GM19463 (cell line): ENCODE results near the gene PRDM16.

Experiments
- ATAC-seq: cut with Tn5 transposase; IDR thresholded peaks from one replicate; pipeline ENCODE4 v1.9.1; 2021; ENCODE audit warnings: mild to moderate bottlenecking, moderate library complexity; ENCODE audit not compliant: unreplicated experiment

PRDM16 gene

GRCh38 chr1:3452866-3453175 lies 383.8 kb downstream of the PRDM16 start:
- no peak for ATAC-seq

GRCh38 chr1:3453203-3453761 lies 384.3 kb downstream of the PRDM16 start:
- no peak for ATAC-seq

DNA sequence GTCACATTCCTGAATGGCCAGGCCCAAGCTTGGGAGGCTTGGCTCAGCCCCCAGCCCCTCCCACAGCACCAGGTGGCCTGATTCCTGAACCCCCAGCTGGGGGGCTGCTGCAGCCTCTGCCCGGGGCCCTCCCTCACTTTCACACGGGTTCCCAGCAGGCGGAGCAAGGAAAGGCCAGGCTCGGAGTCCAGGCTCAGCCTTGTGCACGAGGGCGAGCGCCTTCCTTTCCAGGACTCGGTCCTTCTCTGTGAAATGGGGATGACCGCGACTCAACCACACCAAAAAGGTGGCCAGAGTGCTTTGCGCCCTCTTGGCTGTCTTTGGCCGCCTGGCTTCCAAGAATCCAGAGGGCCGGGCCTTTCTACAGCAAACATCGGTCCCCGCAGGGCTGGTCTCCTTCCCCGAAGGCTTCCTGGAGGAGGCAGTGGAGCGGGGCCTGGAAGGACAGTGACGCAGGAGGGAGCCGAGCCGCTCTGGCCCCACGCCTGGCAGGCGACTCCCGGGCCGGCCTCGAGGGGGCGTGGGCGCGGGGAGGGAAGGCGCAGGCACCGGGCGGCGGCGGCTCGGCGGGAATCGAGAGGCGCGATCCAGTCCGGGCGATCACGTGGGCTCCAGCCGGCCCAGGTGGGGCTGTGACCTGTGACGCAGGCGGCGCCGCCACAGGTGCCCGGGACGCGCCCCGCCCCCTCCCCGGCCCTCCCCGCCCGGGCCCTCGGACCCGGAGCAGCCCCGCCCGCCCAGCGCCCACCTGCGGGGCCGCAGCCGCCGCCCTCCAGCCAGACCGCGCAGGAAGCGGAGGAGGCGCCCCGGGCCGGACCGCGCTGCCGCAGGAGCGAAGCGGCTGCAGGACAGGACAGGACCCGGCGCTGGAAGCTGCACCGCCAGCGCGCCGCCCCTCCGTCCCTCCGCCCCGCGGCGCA lies 385.1 kb downstream of the PRDM16 start, which contains the start of gene ARHGEF16:
Gene ARHGEF16 (plus strand): TSS at position 775 of the 920 bp plus-strand sequence. CDS start 8,420 bp downstream, outside the sequence.
- no peak for ATAC-seq

- no peak for ATAC-seq
Observed at GRCh38 chr1:3454811-3455618, 386.0 kb downstream of the PRDM16 start.

GRCh38 chr1:3455670-3456448 lies 386.9 kb downstream of the PRDM16 start:
- ATAC-seq = no peak

DNA sequence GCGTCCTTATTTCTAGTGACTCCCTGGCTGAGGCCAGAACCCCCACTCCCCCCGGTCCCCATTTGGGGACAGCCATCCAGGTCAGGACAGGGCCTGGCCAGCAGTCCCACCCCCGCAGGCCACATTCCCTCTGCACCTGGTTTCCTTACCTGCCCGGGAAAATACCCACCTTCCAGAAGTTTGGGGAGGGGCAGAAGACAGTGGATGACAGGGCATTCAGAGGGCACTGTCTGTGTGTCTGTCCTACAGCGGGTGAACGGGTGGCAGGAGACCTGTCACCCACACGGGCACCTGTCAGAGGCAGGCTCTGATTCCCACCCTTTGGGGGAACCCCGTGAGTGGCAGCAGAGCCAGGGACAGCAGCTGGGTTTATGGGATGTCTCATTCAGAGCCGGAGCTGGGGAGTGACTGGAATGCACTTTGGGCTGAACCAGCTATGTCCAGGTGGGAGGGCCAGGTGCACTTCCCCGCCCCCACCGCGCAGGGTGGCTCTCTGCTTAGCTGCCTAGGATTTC lies 387.5 kb downstream of the PRDM16 start:
- ATAC-seq = no peak

GRCh38 chr1:3456964-3457909 lies 388.2 kb downstream of the PRDM16 start:
- ATAC-seq = no peak

DNA sequence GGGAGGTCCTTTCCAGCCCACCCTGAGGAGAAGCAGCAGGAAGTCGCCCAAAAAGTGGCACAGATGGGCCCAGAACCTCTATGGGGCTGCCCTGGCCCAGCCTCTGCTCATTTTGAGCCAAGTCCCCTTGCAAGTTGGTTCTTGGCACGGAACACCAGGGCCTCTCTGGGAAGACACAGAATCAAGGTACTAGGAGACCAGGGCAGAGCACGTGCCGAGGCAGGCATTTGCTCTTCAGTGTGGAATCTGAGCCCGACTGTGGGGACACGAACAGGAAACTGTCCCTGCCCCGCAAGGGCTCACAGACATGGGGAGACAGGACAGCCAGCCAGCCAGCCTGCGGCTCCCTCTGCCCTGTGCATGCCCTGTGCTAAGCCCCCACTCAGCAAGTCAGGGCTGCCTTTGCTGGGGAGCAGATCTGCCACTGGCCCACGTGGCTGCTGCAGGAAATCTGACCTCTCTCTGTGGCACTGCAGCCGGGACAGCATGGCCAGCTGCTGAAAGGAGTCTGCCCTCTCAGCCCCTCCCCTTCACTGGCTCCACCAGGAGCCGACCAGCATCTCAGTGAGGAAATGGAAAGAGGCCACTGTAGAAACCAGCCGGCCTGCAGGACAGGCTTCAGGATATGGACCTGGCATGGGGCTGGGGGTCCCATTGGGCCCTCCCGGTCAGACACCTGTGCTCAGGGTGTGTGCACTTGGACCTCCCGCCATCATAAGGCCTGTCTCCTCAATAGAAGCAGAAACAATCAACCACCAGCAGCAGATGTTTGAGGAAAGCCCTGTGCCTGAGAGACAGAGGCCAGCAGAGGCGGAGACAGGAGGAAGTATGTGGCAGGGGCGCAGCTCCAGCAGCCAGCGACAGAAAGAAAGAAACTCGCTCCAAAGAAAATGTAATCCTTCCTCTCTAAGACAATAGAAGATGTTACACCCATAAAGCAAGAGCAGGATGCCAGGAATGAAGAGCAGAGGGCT lies 389.2 kb downstream of the PRDM16 start:
- no peak for ATAC-seq

DNA sequence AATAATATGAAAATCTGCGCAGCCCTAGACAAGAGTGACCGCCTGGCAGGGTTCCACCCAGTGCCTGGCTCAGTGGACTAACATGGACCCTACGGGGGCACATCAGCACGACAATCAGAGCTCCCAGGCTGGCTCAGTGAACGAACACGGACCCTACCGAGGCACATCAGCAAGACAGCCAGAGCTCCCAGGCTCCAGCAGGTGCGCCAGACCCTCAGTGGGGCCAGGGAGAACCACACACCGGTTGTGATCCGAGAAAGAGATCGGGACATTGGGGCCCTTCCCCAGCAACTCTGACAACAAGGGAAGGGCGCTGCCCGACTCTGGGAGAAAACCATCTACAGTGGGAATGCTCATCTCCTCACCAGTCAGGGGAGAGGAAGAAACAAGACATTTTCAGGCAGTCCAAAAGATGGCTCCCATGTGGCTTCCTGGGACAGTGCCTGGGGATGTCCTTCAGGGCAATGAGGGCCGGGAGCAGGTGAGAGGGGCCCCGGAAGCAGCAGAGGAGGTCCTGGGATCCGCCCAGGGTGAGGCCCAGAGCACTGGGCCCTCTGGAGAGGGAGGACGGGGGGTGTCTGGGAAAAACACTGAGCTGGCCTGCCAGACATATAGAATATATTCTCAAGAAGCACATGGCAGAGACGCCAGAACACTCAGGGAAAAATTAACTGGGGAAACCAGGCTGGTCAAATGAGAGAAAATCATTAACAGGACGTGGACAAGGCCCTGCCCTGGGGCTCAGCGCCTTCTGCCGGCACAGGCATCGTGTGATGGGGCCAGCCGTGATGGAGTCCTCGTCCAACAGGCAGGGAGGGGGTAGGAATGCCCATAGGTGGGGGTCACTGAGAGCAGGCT lies 390.3 kb downstream of the PRDM16 start:
- ATAC-seq = no peak

GRCh38 chr1:3459940-3460671 lies 391.1 kb downstream of the PRDM16 start:
- no peak for ATAC-seq

- no peak for ATAC-seq
Observed at GRCh38 chr1:3460672-3461131, 391.7 kb downstream of the PRDM16 start.

DNA sequence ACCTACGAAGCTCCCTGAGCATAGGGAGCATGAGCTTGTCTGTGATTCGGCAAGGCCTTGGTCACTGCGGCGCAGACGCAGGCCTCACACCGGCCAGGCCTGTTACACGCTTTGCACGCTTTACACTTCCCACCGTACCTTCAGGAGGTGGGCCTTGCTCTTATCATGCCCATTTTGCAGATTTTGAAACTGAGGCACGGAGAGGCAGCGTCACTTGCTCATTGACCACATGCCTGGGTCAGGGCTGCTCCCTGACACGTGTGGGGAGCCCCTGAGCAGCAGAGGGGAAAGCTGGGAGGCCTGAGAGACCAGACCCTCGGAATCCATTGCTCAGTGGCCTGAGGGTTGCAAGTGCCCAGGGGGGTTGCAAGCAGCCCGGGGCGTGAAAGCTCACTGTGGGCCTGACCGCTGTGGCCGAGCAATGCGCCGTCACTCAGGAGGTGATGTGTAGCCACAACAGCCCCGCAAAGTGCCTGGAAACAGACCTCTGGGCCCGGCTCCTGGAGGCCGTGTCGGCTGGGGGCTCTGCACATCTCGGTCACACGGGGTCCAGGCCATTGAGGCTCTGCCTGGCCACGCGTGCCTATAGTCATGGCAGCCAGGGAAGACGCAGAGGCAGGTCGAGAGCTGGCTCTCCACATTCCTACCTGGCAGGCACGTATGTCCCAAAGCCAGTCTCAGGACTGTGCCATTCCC lies 392.4 kb downstream of the PRDM16 start:
- ATAC-seq = no peak

DNA sequence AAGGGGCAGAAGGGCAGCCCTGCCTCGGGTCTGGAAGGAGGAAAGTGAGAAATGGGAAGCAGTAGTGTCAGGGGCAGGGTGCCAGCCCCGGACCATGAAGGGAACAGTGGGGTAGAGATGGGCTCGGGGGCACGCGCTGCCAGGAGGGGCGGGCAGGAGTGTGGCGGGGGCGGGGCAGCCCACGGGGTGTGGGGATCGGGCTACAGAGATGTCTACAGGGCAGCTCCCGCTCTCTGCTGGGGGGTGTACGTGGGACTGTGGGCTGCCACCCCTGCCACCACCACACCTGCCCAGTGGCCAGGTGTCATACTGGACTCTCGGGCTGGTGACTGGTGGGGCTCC lies 392.9 kb downstream of the PRDM16 start:
- no peak for ATAC-seq

GRCh38 chr1:3462356-3463012 lies 393.5 kb downstream of the PRDM16 start:
- no peak for ATAC-seq

DNA sequence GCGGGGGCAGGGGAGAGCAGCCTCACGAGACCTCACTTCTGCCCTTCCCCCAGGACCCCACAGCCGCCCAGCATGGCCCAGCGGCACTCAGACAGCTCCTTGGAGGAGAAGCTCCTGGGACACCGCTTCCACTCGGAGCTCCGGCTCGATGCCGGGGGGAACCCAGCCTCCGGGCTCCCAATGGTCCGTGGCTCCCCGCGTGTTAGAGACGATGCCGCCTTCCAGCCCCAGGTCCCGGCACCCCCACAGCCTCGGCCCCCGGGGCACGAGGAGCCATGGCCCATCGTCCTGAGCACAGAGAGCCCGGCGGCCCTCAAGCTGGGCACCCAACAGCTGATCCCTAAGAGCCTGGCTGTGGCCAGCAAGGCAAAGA lies 394.0 kb downstream of the PRDM16 start:
- no peak for ATAC-seq

DNA sequence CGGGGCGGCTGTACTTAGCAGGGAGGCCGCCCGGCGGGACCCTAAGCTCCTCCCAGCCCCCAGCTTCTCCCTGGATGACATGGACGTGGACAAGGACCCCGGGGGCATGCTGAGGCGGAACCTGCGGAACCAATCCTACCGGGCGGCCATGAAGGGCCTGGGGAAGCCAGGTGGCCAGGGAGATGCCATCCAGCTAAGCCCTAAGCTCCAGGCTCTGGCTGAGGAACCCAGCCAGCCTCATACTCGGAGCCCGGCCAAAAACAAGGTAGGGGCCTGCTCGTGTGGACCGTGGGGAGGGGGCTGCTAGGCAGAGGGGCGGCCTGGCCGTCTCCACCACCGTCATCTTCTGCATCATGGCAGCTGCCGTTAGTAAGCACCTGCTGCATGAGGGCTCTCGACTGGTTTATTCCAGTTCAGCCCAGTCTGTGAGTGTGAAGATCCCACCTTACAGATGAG lies 394.4 kb downstream of the PRDM16 start:
- no peak for ATAC-seq
